NCI-H510A treated with DMSO at 0.1 percent for 48 hours (cell line): ENCODE measurements around the gene GAK.

ENCODE experiments used
- DNase-seq: peaks from one replicate; lab custom pipeline; 2025; lab: John Stamatoyannopoulos, UW

GAK gene

DNA sequence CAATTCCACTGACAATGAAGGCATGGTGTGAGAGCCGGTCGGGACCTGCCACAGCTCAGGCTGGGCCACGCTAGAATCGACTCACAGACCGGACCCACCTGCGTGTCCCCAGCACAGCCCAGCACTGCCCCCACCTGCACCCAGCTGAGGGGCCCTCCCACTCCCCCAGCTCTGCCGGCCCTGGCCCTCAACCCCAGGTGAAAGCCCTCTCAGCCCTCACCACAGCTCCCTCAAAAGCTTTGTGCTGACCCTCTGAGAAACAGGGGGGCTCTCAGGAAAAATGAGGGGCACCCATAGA lies 25.1 kb downstream of the GAK start:
- no peak for DNase-seq

DNA sequence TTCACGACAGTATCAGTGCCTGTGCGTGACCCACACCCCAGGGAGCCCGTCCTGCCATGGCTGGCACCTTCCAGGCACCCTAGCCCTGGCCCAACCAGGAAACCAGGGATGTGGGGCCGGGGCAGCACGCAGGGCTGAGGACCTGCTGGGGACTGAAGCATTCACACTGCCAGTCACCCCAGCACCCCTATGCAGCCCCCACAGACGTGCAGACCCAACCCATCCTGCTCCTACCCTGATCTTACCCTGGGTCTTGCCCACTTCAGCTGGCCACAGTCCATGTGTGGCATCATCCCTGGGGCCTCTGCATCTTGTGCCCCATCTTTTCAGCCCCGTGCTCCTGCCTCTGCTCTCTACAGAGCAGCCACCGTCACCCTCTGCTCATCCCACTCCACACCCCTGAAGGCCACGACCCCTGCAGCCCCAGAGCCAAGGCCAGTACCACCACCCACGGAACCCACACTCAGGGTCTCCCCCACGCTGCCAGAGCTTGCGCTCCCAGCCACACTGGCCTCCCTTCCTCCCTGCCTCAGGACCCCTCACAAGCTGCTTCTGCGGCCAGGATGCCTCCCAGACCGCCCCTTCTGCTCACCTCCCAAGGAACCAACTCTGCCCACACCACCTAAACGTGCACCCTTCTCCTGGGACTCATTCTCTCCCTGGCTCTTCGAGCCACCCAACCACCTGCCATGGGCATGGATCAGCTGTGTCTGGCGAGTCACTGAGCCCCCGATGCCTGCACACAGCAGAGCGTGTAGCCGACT lies 25.6 kb downstream of the GAK start:
- DNase-seq: no peak

DNA sequence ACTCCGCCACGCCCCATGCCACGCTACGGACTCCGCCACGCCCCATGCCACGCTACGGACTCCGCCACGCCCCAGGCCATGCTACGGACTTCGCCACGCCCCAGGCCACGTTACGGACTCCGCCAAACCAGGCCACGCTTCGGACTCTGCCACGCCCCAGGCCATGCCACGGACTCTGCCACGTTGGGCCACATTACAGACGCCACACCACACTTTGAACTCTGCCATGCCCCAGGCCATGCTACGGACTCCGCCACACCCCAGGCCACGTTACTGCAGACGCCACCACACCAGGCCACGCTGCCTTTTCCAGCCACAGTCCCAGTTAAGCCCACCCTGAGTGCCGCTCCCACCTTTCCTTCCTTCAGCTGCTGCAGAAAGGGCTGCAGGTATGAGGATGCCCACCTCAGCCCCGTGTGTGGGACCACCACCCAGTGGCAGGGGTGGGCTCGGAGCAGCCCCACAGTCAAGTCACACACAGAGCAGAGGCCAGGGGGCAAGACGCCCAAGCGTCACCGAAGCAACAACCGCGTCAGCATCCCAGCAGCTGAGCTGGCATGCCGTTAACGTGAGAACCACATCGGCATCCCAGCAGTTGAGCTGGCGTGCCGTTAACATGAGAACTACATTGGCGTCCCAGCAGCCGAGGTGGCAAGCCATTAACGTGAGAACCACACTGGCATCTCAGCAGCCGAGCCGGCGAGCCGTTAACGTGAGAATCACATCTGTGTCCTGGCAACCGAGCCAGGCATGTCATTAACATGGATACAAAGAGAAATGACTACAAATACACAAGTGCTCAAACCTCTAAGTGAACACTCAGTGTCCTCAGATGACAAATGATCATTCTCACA lies 26.4 kb downstream of the GAK start:
- no peak for DNase-seq

DNA sequence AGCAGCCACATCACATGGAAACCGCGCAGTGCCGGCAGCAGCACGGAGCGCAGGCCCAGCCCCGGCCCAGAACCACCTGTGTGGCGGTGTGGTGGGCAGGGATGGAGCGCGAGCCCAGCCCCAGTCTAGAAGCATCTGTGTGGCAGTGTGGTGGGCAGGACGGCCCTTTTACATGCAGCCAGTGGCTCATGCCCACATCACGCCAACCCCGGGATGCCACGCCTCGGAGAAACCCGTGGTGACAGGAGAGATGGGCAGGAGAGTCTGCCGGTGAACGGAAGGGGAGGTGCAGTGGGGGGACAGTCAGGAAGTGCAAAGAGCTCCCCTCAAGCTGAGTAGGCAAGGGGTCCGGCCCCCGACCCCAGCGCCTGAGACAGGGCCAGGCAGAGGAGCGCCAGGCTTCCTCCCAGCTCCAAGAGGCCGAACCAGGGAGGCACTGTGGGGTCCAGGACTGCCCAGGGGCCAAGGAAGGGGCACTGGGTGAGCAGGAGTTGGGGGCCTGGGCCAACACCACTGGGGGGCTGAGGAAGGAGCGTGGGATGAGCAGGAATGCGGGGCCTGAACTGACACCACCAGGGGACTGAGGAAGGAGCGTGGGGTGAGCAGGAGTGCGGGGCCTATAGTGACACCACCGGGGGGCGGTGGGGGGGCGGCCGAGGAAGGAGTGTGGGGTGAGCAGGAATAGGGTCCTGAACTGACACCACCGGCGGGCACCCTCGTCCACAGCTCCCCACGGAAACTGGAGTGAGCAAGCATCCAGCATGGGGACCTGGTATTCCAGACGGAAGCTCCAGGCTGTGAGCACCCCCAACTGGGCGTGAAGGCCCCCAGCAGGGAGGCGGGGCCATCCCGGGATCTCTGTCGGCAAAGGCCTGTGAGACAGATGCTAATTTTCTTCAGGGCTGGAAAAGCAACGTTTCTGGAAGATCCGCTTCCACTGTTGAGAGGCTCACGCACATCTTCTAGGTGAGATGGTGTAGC lies 28.8 kb downstream of the GAK start:
- no peak for DNase-seq

DNA sequence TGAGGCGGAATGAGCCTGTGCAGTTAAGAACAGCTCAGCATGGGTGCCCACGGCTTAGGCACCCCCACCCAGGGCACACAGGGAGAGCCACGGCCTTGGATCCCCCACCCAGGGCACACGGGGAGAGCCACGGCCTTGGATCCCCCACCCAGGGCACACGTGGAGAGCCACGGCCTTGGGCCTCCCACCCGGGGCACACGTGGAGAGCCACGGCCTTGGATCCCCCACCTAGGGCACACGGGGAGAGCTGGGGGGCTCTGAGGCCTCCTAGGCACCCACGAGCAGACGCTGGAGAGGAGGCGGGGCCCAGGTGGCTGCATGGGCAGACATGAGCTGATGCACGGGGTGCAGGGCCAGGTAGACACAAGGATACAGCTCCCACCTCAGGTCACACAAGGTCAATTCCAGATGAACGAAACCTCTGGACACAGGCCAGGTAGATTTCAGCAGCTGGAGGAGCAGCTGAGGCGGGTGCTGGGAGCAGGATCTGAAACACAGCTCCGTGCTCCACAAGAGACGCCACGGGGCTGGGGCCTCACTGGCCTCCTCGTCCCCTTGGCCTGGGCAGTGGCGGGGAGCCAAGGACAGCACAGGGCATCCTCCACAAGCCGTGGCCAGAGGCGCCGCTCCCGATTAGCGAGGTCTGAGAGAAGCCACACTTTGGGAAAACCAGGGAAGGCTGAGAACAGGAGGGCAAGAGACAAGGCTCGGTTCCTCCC lies 30.8 kb downstream of the GAK start:
- no peak for DNase-seq

DNA sequence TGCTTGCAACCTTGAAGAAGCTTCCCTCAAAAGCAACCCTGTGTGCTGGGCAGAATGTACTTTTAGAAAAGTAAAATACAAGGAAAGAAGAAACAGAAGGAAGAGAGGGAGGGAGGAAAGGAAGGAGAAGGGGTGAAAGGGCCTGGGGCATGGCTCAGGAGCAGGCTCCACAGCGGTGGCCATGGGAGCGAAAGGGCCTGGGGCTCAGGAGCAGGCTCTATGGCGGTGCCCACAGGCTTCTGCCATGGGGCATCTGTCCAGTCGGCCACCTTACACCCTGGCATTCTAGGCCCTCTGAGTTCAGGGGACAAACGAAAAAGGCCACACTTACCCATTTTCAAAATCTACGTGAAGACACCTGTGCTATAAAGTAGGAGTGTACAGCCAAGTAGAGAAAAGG lies 31.4 kb downstream of the GAK start:
- DNase-seq: no peak

DNA sequence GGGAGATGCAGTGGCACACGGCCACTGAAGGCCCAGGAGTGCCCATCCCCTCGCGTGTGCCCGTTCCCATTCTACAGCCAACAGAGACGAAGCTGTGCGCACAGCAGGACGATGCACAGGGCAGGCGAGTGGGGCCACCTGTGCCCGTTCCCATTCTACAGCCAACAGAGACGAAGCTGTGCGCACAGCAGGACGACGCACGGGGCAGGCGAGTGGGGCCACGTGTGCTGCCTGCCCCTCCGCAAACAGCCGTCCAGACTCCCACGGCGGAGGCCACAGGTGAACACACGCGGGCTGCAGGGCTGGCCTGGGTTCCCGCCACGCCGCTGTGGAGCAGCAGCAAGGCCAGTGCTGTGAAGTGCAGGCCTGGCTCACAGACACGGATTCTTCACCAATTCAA lies 32.0 kb downstream of the GAK start:
- no peak for DNase-seq

DNA sequence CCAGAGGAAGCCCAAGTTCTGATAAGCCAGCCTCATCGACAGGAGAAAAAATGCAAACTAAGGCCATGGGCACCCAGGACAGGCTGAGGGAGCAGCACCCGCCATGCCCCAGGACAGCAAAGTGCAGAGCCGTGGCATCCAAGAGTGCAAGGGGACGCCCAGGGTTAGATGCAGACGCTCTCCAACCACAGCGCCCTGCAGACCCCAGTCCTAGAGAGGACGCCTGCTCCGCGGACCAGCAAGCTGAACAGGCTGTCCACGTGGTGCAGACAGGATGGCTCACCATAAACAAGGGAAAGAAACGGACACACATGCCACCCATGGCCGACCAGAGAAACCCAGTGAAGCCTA lies 32.6 kb downstream of the GAK start:
- DNase-seq: no peak

DNA sequence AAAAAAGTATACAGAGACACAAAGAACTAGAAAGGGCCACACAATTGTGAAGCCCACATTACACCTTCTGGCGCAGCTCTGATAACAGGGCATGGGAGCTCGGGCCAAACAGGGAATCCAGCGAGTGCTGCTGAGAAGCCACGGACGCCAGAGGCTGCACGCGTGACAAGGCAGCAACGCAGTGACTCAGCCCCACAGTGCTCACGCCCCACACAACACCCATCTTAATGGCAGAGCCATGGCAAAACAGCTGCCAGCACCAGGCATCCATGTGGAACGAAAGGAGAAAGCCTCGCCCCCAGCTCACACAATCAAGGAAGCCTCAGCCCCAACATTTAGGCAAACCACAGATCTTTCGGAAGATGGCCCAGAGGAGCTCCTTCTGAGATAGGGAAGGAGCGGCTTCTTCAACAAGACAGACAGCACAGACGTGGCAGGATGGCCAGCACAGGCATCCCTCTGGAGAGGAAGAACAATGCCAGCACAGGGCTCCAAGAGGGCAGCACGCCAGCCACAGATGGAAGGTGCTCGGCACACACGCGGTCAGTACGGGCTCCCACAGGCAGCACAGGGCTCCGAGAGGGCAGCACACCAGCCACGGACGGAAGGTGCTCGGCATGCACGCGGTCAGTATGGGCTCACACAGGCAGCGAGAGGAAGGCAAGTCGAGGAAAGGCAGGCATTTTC lies 33.1 kb downstream of the GAK start:
- no peak for DNase-seq

DNA sequence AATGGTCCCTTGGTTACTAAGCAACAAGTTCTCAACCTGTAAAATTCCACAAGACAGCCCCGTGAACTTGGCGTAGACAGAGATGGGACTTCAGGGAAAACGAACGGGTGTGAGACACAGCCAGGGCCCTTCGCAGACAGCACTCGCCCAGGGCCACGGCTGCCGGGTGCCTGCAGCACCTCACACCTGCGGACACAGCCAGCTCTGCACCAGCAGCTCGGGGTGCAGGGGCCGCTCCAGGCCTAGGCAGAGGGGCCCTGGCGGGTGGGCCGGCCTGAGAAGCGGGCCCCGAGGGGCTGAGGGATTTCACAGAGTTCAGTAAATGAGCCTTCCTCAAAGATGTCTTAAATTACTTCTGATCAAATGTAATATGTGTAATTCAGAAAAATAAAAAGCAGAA lies 34.0 kb downstream of the GAK start:
- DNase-seq: no peak

DNA sequence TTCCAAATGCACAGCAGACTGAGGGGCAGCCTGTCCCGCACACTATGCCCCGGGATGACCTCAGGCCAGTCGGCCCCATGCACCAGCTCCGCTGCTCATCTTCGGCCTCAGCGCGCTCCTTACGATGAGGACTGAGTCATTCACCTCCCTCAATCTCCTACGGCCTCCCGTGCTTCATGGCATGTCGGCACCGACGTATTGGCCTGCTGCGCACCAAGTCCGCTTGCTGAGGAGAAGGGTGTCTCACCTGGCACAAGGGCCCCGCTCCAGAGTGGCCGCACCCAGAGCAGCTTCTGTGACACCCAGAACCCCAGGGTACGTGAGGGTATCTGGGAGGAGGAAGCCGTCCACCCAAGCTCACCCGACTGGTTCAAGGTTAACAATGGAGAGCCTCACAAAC lies 35.5 kb downstream of the GAK start:
- no peak for DNase-seq

DNA sequence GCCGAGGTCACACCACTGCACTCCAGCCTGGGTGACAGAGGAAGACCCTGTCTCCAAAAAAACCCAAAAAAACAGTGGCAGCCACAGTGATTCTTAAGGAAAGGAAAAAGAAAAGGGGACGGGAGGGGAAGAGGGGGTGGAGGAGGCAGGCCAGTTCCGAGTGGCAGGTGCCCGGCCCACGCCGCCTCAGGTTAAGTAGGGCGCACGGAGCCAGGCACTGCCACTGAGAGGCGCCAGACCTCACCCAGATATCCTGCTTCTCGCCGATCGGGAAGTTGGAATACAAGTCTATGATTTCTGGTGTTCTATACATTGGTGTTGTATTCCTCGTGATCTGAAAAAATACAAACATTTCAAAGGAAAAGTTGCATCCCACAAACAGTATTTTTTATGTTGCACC lies 35.9 kb downstream of the GAK start:
- no peak for DNase-seq

DNA sequence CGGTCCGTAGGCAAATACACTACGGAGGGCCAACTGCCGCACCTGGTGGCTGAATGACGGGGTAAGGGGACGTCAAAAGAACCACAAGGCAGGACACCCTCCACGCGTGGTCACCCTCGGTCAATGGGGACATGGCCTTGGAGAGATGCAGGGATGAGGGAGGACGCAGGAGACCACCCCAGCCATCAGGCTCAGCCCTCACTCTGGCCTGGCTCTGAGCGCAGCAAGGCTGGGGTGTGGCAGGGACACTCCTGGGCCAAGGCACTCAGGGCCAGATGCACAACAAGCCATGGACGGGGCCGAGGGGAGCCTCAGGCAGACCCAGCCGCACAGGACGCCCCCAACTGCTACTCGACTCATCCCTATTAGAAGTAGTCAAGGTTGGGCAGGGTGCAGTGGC lies 36.5 kb downstream of the GAK start:
- no peak for DNase-seq

DNA sequence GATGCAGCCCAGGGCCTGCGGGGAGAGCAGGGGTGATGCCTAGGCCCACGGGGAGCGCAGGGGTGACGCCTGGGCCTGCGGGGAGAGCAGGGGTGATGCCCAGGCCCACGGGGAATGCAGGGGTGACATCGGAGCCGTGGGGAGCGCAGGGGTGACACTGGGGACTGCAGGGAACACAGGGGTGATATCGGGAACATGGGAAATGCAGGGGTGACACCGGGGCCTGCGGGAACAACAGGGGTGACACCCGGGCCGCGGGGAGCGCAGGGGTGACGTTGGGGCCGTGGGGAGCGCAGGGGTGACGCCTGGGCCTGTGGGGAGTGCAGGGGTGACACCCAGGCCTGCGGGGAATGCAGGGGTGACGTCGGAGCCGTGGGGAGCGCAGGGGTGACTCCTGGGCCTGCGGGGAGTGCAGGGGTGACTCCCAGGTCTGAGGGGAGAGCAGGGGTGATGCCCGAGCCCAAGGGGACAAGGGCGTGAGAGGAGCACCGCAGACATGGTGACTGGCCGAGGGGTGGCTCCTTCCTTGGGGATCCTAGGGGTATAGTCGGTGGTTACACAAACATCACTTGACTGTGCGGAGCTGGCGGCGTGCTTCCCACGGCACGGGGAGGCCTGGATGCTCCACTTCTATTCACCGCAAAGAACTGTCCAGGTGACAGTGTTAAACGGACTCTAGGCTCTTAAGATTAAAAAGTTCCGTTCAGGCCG lies 38.0 kb downstream of the GAK start:
- no peak for DNase-seq

DNA sequence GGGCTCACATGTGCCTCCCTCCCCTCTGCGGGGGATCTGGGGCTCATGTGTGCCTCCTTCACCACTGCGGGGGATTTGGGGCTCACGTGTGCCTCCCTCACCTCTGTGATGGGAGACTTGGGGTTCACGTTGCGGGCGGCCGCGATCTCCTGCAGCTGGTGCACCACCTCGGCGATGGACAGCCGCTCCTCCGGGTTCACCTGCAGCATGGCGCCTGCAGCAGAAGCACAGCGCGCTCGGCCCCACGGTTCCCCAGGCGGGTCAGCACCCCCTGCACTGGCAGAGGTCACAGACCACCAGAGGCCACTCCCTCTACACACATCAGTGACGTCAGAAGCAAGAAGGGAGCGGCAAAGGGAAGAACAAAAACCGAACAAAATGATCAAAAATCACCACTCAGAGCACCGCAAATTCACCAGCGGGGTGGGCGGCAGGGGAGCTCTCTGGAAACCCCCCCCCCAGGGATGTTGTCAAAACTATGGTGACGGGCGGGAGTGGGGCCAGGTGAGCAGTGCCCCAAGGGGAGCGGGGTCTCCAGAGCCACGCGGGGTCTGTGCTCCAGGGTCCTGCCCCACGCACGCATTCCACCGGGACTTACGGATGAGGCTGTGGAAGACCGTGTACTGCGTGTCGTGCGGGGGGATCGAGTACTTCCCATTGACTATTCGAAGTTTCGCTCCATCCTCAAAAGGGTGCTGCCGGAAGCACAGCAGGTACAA lies 38.7 kb downstream of the GAK start:
- DNase-seq: no peak

DNA sequence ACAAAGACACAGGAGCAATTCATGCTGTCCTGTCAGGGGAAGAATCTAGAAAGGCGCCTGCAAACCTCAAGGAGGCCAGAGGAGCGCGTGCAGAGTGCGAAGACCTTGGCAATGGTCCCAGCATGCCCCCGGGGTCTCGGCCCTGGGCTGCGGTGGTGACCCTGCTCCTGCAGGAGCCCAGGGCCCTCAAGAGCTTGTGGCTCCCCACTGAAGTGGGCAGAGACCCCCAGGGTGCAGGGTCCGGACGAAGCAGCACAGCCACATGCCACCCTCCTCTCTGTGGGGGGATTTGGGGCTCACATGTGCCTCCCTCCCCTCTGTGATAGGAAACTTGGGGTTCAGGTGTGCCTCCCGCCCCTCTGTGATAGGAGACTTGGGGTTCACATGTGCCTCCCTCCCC lies 39.3 kb downstream of the GAK start:
- DNase-seq: no peak

DNA sequence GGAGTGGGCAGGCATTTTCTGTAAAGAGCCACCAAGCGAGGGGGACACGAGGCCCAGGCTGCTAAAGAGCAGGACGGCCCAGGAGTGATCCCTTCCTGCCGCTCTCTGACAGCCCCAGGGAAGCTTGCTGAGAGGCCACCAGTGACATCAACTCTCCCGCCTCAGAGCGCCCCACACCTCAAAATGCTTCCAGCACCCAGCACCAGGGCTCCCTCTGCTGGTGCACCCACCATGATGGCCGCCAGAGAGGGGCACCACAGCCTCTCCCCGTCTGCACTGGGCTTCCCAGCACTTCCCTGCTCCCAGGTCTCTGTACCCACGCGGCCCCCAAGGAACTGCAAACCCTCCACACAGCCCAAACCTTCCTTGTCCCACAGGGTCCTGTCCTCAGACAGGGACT lies 40.4 kb downstream of the GAK start:
- DNase-seq: no peak

DNA sequence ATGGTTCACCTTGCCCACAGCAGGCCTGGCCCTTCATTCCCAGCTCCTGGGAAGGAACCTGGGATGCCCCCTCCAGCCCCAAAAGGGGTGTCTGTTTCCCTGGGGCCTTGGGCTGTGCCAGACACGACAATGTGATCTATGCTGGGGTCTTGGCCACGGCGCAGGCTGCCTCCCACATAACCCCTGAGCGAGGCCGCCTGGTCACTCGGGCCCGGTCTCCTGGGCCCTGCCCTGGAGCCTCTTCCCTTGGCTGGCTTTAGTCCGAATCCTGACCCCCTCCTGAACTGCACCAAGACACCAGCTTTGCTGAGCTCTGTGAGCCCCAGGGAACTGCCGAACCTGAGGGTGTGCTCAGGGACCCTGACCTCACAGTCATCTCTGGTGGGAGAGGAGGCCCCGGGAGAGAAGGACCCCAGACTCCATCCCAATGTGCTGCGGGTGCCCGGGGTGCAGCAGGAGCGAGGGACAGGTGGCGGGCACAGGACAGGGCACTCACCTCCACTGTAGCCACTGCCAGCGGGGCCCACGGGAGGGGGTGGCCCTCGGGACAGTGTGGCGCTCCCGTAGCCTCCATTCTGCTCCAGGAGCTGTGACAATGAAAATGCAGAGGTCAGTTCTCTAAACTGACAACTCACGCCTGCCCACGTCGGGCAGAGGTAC lies 42.0 kb downstream of the GAK start:
- DNase-seq: no peak

DNA sequence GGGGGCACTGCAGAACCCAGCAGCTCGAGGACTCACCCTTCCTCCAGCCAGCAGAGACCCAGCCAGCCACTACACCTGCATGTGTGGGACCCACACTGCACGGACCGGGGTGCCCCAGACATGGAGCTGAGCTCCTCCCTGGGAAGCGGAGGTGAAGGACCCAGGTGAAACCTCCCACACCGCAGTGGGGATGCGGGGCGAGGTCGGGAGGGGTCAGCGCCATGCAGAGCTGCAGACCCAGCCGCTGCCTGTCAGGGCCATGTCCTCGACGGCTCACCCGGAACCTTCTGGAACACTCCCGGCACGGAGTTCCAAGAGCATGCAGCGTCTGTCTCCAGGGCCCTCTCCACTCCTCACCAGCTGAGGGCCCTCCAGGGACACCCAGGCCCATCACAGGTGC lies 42.6 kb downstream of the GAK start:
- DNase-seq: no peak

DNA sequence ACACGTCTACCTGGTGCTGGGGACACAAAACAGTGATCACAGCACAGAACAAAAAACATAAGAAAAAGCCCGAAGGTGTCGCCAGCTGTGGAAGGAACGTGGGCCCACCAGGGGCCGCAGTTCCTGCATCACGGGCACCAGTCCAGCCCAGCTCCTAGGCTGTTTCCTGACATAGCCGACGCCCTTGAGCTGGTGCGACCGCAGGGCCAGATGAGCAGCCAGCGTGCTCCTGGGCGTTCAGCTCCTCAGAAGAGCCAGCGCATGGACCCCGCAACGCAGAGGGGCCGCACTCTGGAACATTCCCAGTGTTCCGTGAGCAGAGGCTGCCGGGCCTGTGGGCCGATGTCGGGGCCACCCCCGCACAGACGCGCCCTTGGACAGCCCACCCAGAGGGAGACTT lies 44.1 kb downstream of the GAK start:
- DNase-seq: no peak
